Ascending aorta (tissue), 2 donors: ENCODE data around the gene ALKBH5. TPM values are rescaled to one million over a fixed set of nuclear protein-coding genes. Genes with fewer than 3 reads are reported as not detected.
A peak's percentile ranks its signal among the peaks of the same experiment; 100 is the strongest.

ENCODE experiments used
- DNase-seq, 2 donors: peaks; one replicate each; pipeline ENCODE4 v3.0.0-alpha.2; 2019; ENCODE audit warnings: low spot score in 2 of 2
- H3K27ac ChIP-seq, 2 donors: fragments of 200-600 bp; sonication (generic); one replicate each; pipeline ENCODE4 v1.5.1; 2016 to 2017; ENCODE audit warnings: mild to moderate bottlenecking in 1 of 2
- H3K27me3 ChIP-seq: fragments of 200-600 bp; sonication (generic); one replicate; pipeline ENCODE4 v1.5.1; 2017
- H3K36me3 ChIP-seq, 2 donors: fragments of 200-600 bp; sonication (generic); one replicate each; pipeline ENCODE4 v1.5.1; 2016
- H3K4me1 ChIP-seq, 2 donors: fragments of 200-600 bp; sonication (generic); one replicate each; pipeline ENCODE4 v1.5.1; 2016 to 2017; ENCODE audit warnings: mild to moderate bottlenecking in 1 of 2
- H3K4me3 ChIP-seq, 2 donors: fragments of 200-600 bp; sonication (generic); one replicate each; pipeline ENCODE4 v1.5.1; 2016 to 2017; ENCODE audit warnings: mild to moderate bottlenecking in 1 of 2
- H3K9me3 ChIP-seq, 2 donors: fragments of 200-600 bp; sonication (generic); one replicate each; pipeline ENCODE4 v1.5.1; 2016
- CTCF ChIP-seq, 3 experiments: fragments of 200-600 bp in 2 of 3; fragments of 450-650 bp in 1 of 3; sonication (generic) in 2 of 3; IDR thresholded peaks; one replicate each; pipeline ENCODE4 v1.5.1; 2016 to 2019; ENCODE audit warnings: antibody characterized with exemption in 3 of 3, mild to moderate bottlenecking in 1 of 3, moderate library complexity in 1 of 3
- intact Hi-C: fragments of 100-400 bp; cut with DNase I; formaldehyde crosslinking; loops from one replicate; pipeline ENCODE4 v1.15.1; 2023
- total RNA-seq: library from RNA; depleted of rRNA; stranded (reverse); fragments of >200 nt; gene quantifications from one replicate; pipeline ENCODE4 v1.1.0, GENCODE V29; 2016

The ALKBH5 gene
- total RNA-seq, 1 donor from 2014 or later, result 73.4 TPM

GRCh38 chr17:18253947-18254821 lies 70.6 kb downstream of the ALKBH5 start:
- H3K9me3 ChIP-seq, result no peaks in the 10 kb centered on the region
- peaks cover 14 to 15% of the 10 kb centered on the region in 2 donors for H3K4me1 ChIP-seq
- H3K36me3 ChIP-seq, result peaks cover 72 to 73% of the 10 kb centered on the region in 2 donors
- DNase-seq, result no peak
- no peaks in the 10 kb centered on the region for H3K27me3 ChIP-seq
- H3K4me3 ChIP-seq, result no peak overlapping the region
- intact Hi-C loops, result no loop called here
- H3K27ac ChIP-seq, result no peak overlapping the region
- TF ChIP-seq CTCF (IDR thresholded peaks at IDR 0.05), result no peak

- intact Hi-C loops, result loop anchor here (5.0 kb wide), 1 partner anchor 38 kb away; no protein-coding TSS in a partner anchor
- H3K4me1 ChIP-seq, result peaks cover 15 to 20% of the 10 kb centered on the region in 2 donors
- H3K9me3 ChIP-seq, result no peaks in the 10 kb centered on the region
- DNase-seq, result no peak
- no peak overlapping the region for H3K27ac ChIP-seq
- no peaks in the 10 kb centered on the region for H3K27me3 ChIP-seq
- peaks cover 64 to 65% of the 10 kb centered on the region in 2 donors for H3K36me3 ChIP-seq
- TF ChIP-seq CTCF (IDR thresholded peaks at IDR 0.05), result no peak
- H3K4me3 ChIP-seq, result no peak overlapping the region
These were observed 71.4 kb downstream of the ALKBH5 start for GRCh38 chr17:18254888-18255649.

- no peak for TF ChIP-seq CTCF (IDR thresholded peaks at IDR 0.05)
- no peak for DNase-seq
- intact Hi-C loops, result loop anchor here (5.0 kb wide), 1 partner anchor 39 kb away; no protein-coding TSS in a partner anchor
- Histone ChIP-seq H3K9me3 (no peaks in the 10 kb centered on the region), H3K4me1 (peaks cover 15 to 26% of the 10 kb centered on the region in 2 donors), H3K4me3 (peak overlapping the region in 1 of 2 donors; percentile 83), H3K27ac (peak overlapping the region in 1 of 2 donors; percentile 96), H3K36me3 (peaks cover 52 to 53% of the 10 kb centered on the region in 2 donors), H3K27me3 (no peaks in the 10 kb centered on the region)
These were observed 72.7 kb downstream of the ALKBH5 start for GRCh38 chr17:18256351-18256750.

- TF ChIP-seq CTCF (IDR thresholded peaks at IDR 0.05), result no peak
- H3K27ac ChIP-seq, result peak overlapping the region; percentile 4 to 96
- no peaks in the 10 kb centered on the region for H3K27me3 ChIP-seq
- H3K4me3 ChIP-seq, result peak overlapping the region in 1 of 2 donors; percentile 83
- H3K4me1 ChIP-seq, result peaks cover 20 to 30% of the 10 kb centered on the region in 2 donors
- intact Hi-C loops, result loop anchor here (5.0 kb wide), 1 partner anchor 39 kb away; no protein-coding TSS in a partner anchor
- H3K36me3 ChIP-seq, result peaks cover 47 to 48% of the 10 kb centered on the region in 2 donors
- no peak for DNase-seq
- H3K9me3 ChIP-seq, result no peaks in the 10 kb centered on the region
These were observed 73.1 kb downstream of the ALKBH5 start for GRCh38 chr17:18256776-18257175.

- H3K4me3 ChIP-seq, result peak overlapping the region; percentile 83 to 97
- no peak for TF ChIP-seq CTCF (IDR thresholded peaks at IDR 0.05)
- DNase-seq, result no peak
- no peaks in the 10 kb centered on the region for H3K27me3 ChIP-seq
- intact Hi-C loops, result loop anchor here (5.0 kb wide), 1 partner anchor 40 kb away; no protein-coding TSS in a partner anchor
- H3K36me3 ChIP-seq, result peaks cover 41 to 42% of the 10 kb centered on the region in 2 donors
- no peaks in the 10 kb centered on the region for H3K9me3 ChIP-seq
- H3K4me1 ChIP-seq, result peaks cover 22 to 37% of the 10 kb centered on the region in 2 donors
- peak overlapping the region; percentile 96 to 100 for H3K27ac ChIP-seq
These were observed 73.8 kb downstream of the ALKBH5 start for GRCh38 chr17:18257268-18257981.
